Thyroid gland (tissue), 4 donors: ENCODE results near the gene KRTAP4-8. TPM values are rescaled to one million over a fixed set of nuclear protein-coding genes. Genes with fewer than 3 reads are reported as not detected.

Experiments used
- DNase-seq, 2 donors: peaks; one replicate each; pipeline ENCODE4 v3.0.0-alpha.2; 2019
- H3K27ac ChIP-seq, 3 donors: fragments of 200-600 bp; sonication (generic); 1 replicate in 2 of 3; 2 replicates in 1 of 3; pipeline ENCODE4 v1.5.1; 2016 to 2019; ENCODE audit warnings: mild to moderate bottlenecking in 1 of 3, moderate library complexity in 1 of 3
- H3K27me3 ChIP-seq: fragments of 200-600 bp; sonication (generic); one replicate; pipeline ENCODE4 v1.5.1; 2019
- H3K36me3 ChIP-seq, 2 donors: fragments of 200-600 bp; sonication (generic); one replicate each; pipeline ENCODE4 v1.5.1; 2016 to 2019
- H3K4me1 ChIP-seq, 2 donors: fragments of 200-600 bp; sonication (generic); one replicate each; pipeline ENCODE4 v1.5.1; 2017 to 2019
- H3K4me3 ChIP-seq, 3 donors: fragments of 200-600 bp; sonication (generic); replicated peaks in 1 of 3; 1 replicate in 2 of 3; 2 replicates in 1 of 3; pipeline ENCODE4 v1.5.1; 2016; ENCODE audit warnings: mild to moderate bottlenecking in 1 of 3
- H3K9me3 ChIP-seq: fragments of 200-600 bp; sonication (generic); one replicate; pipeline ENCODE4 v1.5.1; 2017
- POLR2A ChIP-seq, 2 donors: fragments of 450-650 bp; IDR thresholded peaks; one replicate each; pipeline ENCODE4 v1.6.1; 2017; ENCODE audit warnings: antibody characterized with exemption in 2 of 2, mild to moderate bottlenecking in 2 of 2, moderate library complexity in 1 of 2
- WGBS, 2 donors: methylation state at CpG; one replicate each; pipeline ENCODE4 v1.1.5; 2017; 5-methylcytosine and 5-hydroxymethylcytosine counted together
- intact Hi-C: fragments of 100-400 bp; cut with DNase I; formaldehyde crosslinking; loops from one replicate; pipeline ENCODE4 v1.15.1; 2023
- total RNA-seq, 4 donors: library from RNA; depleted of rRNA; stranded (reverse); fragments of >200 nt; gene quantifications; one replicate each; pipeline ENCODE4 v1.2.3, GENCODE V29; 2016
- TF ChIP-seq, protein P1 (sequence below), 6 experiments: fragments of 200-600 bp in 3 of 6; fragments of 450-650 bp in 3 of 6; sonication (generic) in 3 of 6; IDR thresholded peaks; one replicate each; pipeline ENCODE4 v1.5.1; 2016 to 2019; ENCODE audit warnings: antibody characterized with exemption in 6 of 6, mild to moderate bottlenecking in 2 of 6, inconsistent platforms in 1 of 6, moderate library complexity in 1 of 6

Gene KRTAP4-8
- total RNA-seq, 4 donors from 2014 or later, result not detected

DNA sequence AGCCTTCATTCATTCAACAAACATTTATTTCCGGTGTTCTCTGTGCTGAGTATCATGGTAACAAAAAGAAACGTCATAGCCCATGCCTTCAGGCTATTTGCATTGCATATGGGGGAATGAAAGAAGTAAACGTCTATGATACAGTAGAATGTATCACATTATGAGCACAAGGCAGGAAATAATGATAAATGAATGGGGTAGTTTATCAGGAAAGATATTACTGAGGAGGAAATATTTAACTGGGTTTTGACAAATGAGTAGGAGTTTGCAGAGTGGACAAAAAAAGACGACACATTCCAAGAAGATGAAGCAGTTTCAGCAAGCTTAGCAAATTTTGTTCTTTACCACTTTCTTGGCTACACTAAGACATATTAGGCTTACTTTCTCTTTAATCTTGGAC lies 15.3 kb downstream of the KRTAP4-8 start:
- Histone ChIP-seq H3K36me3 (no peaks in the 10 kb centered on the region), H3K9me3 (no peaks in the 10 kb centered on the region), H3K4me1 (no peaks in the 10 kb centered on the region), H3K4me3 (no peak overlapping the region), H3K27ac (no peak overlapping the region), H3K27me3 (no peaks in the 10 kb centered on the region)
- WGBS, 2 donors, result 60 to 69% methylated on average over 4 of the region's 4 CpGs
- intact Hi-C loops, result no loop called here
- TF ChIP-seq, protein P1, sequence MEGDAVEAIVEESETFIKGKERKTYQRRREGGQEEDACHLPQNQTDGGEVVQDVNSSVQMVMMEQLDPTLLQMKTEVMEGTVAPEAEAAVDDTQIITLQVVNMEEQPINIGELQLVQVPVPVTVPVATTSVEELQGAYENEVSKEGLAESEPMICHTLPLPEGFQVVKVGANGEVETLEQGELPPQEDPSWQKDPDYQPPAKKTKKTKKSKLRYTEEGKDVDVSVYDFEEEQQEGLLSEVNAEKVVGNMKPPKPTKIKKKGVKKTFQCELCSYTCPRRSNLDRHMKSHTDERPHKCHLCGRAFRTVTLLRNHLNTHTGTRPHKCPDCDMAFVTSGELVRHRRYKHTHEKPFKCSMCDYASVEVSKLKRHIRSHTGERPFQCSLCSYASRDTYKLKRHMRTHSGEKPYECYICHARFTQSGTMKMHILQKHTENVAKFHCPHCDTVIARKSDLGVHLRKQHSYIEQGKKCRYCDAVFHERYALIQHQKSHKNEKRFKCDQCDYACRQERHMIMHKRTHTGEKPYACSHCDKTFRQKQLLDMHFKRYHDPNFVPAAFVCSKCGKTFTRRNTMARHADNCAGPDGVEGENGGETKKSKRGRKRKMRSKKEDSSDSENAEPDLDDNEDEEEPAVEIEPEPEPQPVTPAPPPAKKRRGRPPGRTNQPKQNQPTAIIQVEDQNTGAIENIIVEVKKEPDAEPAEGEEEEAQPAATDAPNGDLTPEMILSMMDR (IDR thresholded peaks at IDR 0.05), result no peak
- TF ChIP-seq POLR2A (IDR thresholded peaks at IDR 0.05), result no peak
- DNase-seq, result no peak

- intact Hi-C loops, result no loop called here
- no peak overlapping the region for H3K27ac ChIP-seq
- H3K9me3 ChIP-seq, result no peaks in the 10 kb centered on the region
- H3K4me3 ChIP-seq, result no peak overlapping the region
- TF ChIP-seq POLR2A (IDR thresholded peaks at IDR 0.05), result no peak
- TF ChIP-seq, protein P1 (IDR thresholded peaks at IDR 0.05), result no peak
- H3K4me1 ChIP-seq, result no peaks in the 10 kb centered on the region
- H3K27me3 ChIP-seq, result no peaks in the 10 kb centered on the region
- DNase-seq, result no peak
- no peaks in the 10 kb centered on the region for H3K36me3 ChIP-seq
Observed at GRCh38 chr17:41076788-41077187, 21.2 kb downstream of the KRTAP4-8 start.

- Histone ChIP-seq H3K4me1 (no peaks in the 10 kb centered on the region), H3K27ac (no peak overlapping the region), H3K36me3 (no peaks in the 10 kb centered on the region), H3K4me3 (no peak overlapping the region), H3K9me3 (no peaks in the 10 kb centered on the region), H3K27me3 (no peaks in the 10 kb centered on the region)
- intact Hi-C loops, result no loop called here
- no peak for DNase-seq
- TF ChIP-seq POLR2A (IDR thresholded peaks at IDR 0.05), result no peak
- TF ChIP-seq, protein P1 (IDR thresholded peaks at IDR 0.05), result no peak
- WGBS, 2 donors, result 93% methylated on average over 2 of the region's 2 CpGs
Observed at GRCh38 chr17:41073676-41074075, 24.3 kb downstream of the KRTAP4-8 start.

- H3K4me3 ChIP-seq, result no peak overlapping the region
- no peaks in the 10 kb centered on the region for H3K9me3 ChIP-seq
- no peak for TF ChIP-seq POLR2A (IDR thresholded peaks at IDR 0.05)
- TF ChIP-seq, protein P1 (IDR thresholded peaks at IDR 0.05), result no peak
- no peak overlapping the region for H3K27ac ChIP-seq
- H3K36me3 ChIP-seq, result no peaks in the 10 kb centered on the region
- intact Hi-C loops, result no loop called here
- no peak for DNase-seq
- H3K27me3 ChIP-seq, result no peaks in the 10 kb centered on the region
- no peaks in the 10 kb centered on the region for H3K4me1 ChIP-seq
- WGBS, 2 donors, result 93 to 98% methylated on average over 5 of the region's 5 CpGs
Observed at GRCh38 chr17:41071606-41072360, 26.2 kb downstream of the KRTAP4-8 start.

- no peaks in the 10 kb centered on the region for H3K4me1 ChIP-seq
- WGBS, 2 donors, result 74 to 86% methylated on average over 3 of the region's 3 CpGs
- no peak for TF ChIP-seq POLR2A (IDR thresholded peaks at IDR 0.05)
- TF ChIP-seq, protein P1 (IDR thresholded peaks at IDR 0.05), result no peak
- no peak for DNase-seq
- no peak overlapping the region for H3K27ac ChIP-seq
- H3K36me3 ChIP-seq, result no peaks in the 10 kb centered on the region
- H3K9me3 ChIP-seq, result no peaks in the 10 kb centered on the region
- H3K27me3 ChIP-seq, result no peaks in the 10 kb centered on the region
- intact Hi-C loops, result no loop called here
- H3K4me3 ChIP-seq, result no peak overlapping the region
Observed at GRCh38 chr17:41069031-41069430, 28.9 kb downstream of the KRTAP4-8 start.
